HepG2 (cell line): ENCODE results near the gene CTNND2. TPM values are rescaled to one million over a fixed set of nuclear protein-coding genes. Genes with fewer than 3 reads are reported as not detected.

Source experiments
- ATAC-seq: fragments of 200-7000 bp; cut with Tn5 transposase; 3 replicates; pipeline ENCODE4 v1.9.1; 2020; ENCODE audit warnings: mild to moderate bottlenecking, moderate library complexity
- BruUV-seq: library from RNA; stranded (reverse); fragments of 400-500 nt; replicated peaks from 2 replicates; lab custom pipeline; 2021; lab: Mats Ljungman, UMichigan
- CTCF ChIA-PET: fragments of 300-600 bp; formaldehyde crosslinking; extraction: SDS; loops from one replicate; lab custom pipeline; 2021; ENCODE audit warnings: low total read pairs, inconsistent platforms, low intra/inter-chr PET ratio; lab: Yijun Ruan, JAX
- POLR2A ChIA-PET: fragments of 350-600 bp; sonication (Branson Sonifier 250); formaldehyde crosslinking; loops from one replicate; lab custom pipeline; 2020; ENCODE audit warnings: antibody characterized with exemption, inconsistent platforms; lab: Yijun Ruan, JAX
- DNase-seq: peaks from one replicate; pipeline ENCODE4 v3.0.0-alpha.2; 2015; ENCODE audit warnings: low spot score
- FAIRE-seq: peaks from 3 replicates; lab custom pipeline; 2011; peaks lifted over from hg19 to GRCh38; lab: Jason Lieb, UNC
- H2AFZ ChIP-seq: one replicate; pipeline ENCODE4 v1.6.1; 2011; ENCODE audit warnings: low read length, inconsistent platforms
- H3K27ac ChIP-seq: fragments of 300-600 bp; 3 replicates; pipeline ENCODE4 v1.8.0; 2011; ENCODE audit warnings: mixed run types, mild to moderate bottlenecking, mixed read lengths, low read length, inconsistent platforms; ENCODE audit not compliant: insufficient read depth; ENCODE audit errors: extremely low read length
- H3K27me3 ChIP-seq, 2 experiments: fragments of 200-600 bp in 1 of 2; 2 replicates in 1 of 2; 3 replicates in 1 of 2; pipeline versions ENCODE4 v1.6.0 to v1.8.0; 2011; ENCODE audit warnings: low read length in 2 of 2, mild to moderate bottlenecking in 2 of 2, moderate library complexity in 2 of 2, inconsistent platforms in 1 of 2; ENCODE audit not compliant: insufficient read depth in 2 of 2, control insufficient read depth in 1 of 2
- H3K36me3 ChIP-seq, 2 experiments: fragments of 200-600 bp in 1 of 2; replicated peaks in 1 of 2; 2 replicates in 1 of 2; 3 replicates in 1 of 2; pipeline versions ENCODE4 v1.5.1 to v1.8.0; 2011; ENCODE audit warnings: low read length in 2 of 2, inconsistent platforms in 1 of 2; ENCODE audit not compliant: insufficient read depth in 2 of 2, control insufficient read depth in 1 of 2
- H3K4me1 ChIP-seq: 2 replicates; pipeline ENCODE4 v1.5.1; 2012; ENCODE audit warnings: low read length, inconsistent platforms; ENCODE audit not compliant: insufficient read depth
- H3K4me2 ChIP-seq: 2 replicates; pipeline ENCODE4 v1.6.0; 2011; ENCODE audit warnings: low read depth, low read length, inconsistent platforms
- H3K4me3 ChIP-seq, 3 experiments: fragments of 200-600 bp in 1 of 3; sonication (generic), shearing (Covaris generic) in 1 of 3; replicated peaks in 1 of 3; 2 replicates each; pipeline ENCODE4 v1.5.1; 2011 to 2016; ENCODE audit warnings: low read length in 3 of 3, inconsistent platforms in 2 of 3, low read depth in 2 of 3, mild to moderate bottlenecking in 2 of 3, control low read depth in 1 of 3, mixed read lengths in 1 of 3; ENCODE audit not compliant: insufficient read depth in 1 of 3
- H3K79me2 ChIP-seq: one replicate; pipeline ENCODE4 v1.6.1; 2011; ENCODE audit warnings: low read length, inconsistent platforms; ENCODE audit not compliant: insufficient read depth
- H3K9ac ChIP-seq: 2 replicates; pipeline ENCODE4 v1.6.0; 2011; ENCODE audit warnings: mild to moderate bottlenecking, low read depth, low read length, inconsistent platforms; ENCODE audit not compliant: insufficient read depth
- H3K9me3 ChIP-seq: 2 replicates; pipeline ENCODE4 v1.5.1; 2012; ENCODE audit warnings: mild to moderate bottlenecking, low read length
- H4K20me1 ChIP-seq: 2 replicates; pipeline ENCODE4 v1.6.0; 2011; ENCODE audit warnings: inconsistent platforms, mild to moderate bottlenecking, low read length, moderate library complexity; ENCODE audit not compliant: insufficient read depth
- AGO1 ChIP-seq: fragments of 200-400 bp; formaldehyde crosslinking; IDR thresholded peaks from 2 replicates; pipeline ENCODE4 v1.6.1; 2017; ENCODE audit warnings: mild to moderate bottlenecking, low read depth, low read length, moderate library complexity; ENCODE audit not compliant: poor library complexity, severe bottlenecking
- ATRX ChIP-seq: sonication (generic); formaldehyde crosslinking; IDR thresholded peaks from 2 replicates; pipeline ENCODE4 v1.4.0; 2020; ENCODE audit warnings: missing genetic modification reagents, borderline replicate concordance
- HOXA7 ChIP-seq: sonication (generic); formaldehyde crosslinking; IDR thresholded peaks from 2 replicates; pipeline ENCODE4 v1.8.1; 2022; ENCODE audit warnings: mild to moderate bottlenecking, missing genetic modification reagents, moderate library complexity
- MEIS1 ChIP-seq: sonication (generic); formaldehyde crosslinking; IDR thresholded peaks from 2 replicates; pipeline ENCODE4 v1.9.0; 2021; ENCODE audit warnings: mild to moderate bottlenecking, missing genetic modification reagents, moderate library complexity, borderline replicate concordance
- MTERF4 ChIP-seq: sonication (generic); formaldehyde crosslinking; IDR thresholded peaks from 2 replicates; pipeline ENCODE4 v1.8.0; 2023; ENCODE audit warnings: mild to moderate bottlenecking, missing genetic modification reagents
- MXI1 ChIP-seq: IDR thresholded peaks from 3 replicates; pipeline ENCODE4 v1.6.1; 2012; ENCODE audit warnings: low read depth, low read length, inconsistent platforms, borderline replicate concordance
- NFE2 ChIP-seq: sonication (generic); formaldehyde crosslinking; IDR thresholded peaks from 2 replicates; pipeline ENCODE4 v1.4.0; 2020; ENCODE audit warnings: missing genetic modification reagents
- RFXANK ChIP-seq: IDR thresholded peaks from 2 replicates; pipeline ENCODE4 v1.6.1; 2016
- RFXAP ChIP-seq: sonication (generic); formaldehyde crosslinking; IDR thresholded peaks from 2 replicates; pipeline ENCODE4 v1.4.0; 2020; ENCODE audit warnings: missing genetic modification reagents, borderline replicate concordance
- SMARCC2 ChIP-seq: fragments of 450-650 bp; IDR thresholded peaks from 2 replicates; pipeline ENCODE4 v1.6.1; 2017; ENCODE audit warnings: antibody characterized with exemption, mild to moderate bottlenecking
- SNRNP70 ChIP-seq: fragments of 200-400 bp; formaldehyde crosslinking; IDR thresholded peaks from 2 replicates; pipeline ENCODE4 v1.6.1; 2017; ENCODE audit warnings: mild to moderate bottlenecking, low read depth, low read length, moderate library complexity
- YY1 ChIP-seq: IDR thresholded peaks from 2 replicates; pipeline ENCODE4 v1.6.1; 2011; ENCODE audit warnings: low read length, low read depth, moderate library complexity, mild to moderate bottlenecking; ENCODE audit not compliant: insufficient read depth, insufficient replicate concordance
- ZFP1 ChIP-seq: IDR thresholded peaks from 2 replicates; pipeline ENCODE4 v1.6.1; 2016
- ZMYM2 ChIP-seq: sonication (generic); formaldehyde crosslinking; IDR thresholded peaks from 2 replicates; pipeline ENCODE4 v1.8.0; 2022; ENCODE audit warnings: mild to moderate bottlenecking, missing genetic modification reagents
- ZNF589 ChIP-seq: sonication (generic); formaldehyde crosslinking; conservative IDR thresholded peaks from 2 replicates; pipeline ENCODE4 v1.8.0; 2022; ENCODE audit warnings: mild to moderate bottlenecking, moderate library complexity, missing genetic modification reagents
- ZNF776 ChIP-seq: sonication (generic); formaldehyde crosslinking; IDR thresholded peaks from 2 replicates; pipeline ENCODE4 v1.4.0; 2020; ENCODE audit warnings: mild to moderate bottlenecking, missing genetic modification reagents
- WGBS: methylation state at CpG from one replicate; pipeline ENCODE4 v1.1.6; 2017; ENCODE audit warnings: low lambda C conversion rate; 5-methylcytosine and 5-hydroxymethylcytosine counted together
- in situ Hi-C: cut with HindIII; loops from 2 replicates; pipeline ENCODE4 v1.10.0; 2017; ENCODE audit warnings: low pct_unique_long_range_greater_than_20kb; ENCODE audit not compliant: extremely low pct_ligation_motif_present
- intact Hi-C: fragments of 100-400 bp; cut with micrococcal nuclease; formaldehyde crosslinking; loops from one replicate; pipeline ENCODE4 v1.10.0; 2022; ENCODE audit not compliant: unreplicated experiment
- polyA plus RNA-seq, 8 experiments: library from polyadenylated mRNA; depleted of rRNA in 3 of 8; stranded (reverse) in 7 of 8; unstranded in 1 of 8; fragments of >200 nt; fragmentation: Illumina TruSeq in 4 of 8; extraction: Trizol in 4 of 8; gene quantifications; 2 replicates each; pipeline versions ENCODE4 v1.2.1 to v1.2.3, GENCODE V29; 2011 to 2016; ENCODE audit warnings: low read depth in 4 of 8, missing spikeins in 1 of 8, mixed read lengths in 1 of 8; ENCODE audit not compliant: insufficient read depth in 1 of 8
- total RNA-seq, 5 experiments: library from RNA; depleted of rRNA; stranded (reverse); fragments of >200 nt; fragmentation: Illumina TruSeq; extraction: Trizol; gene quantifications; 2 replicates each; pipeline ENCODE4 v1.2.3, GENCODE V29; 2016; ENCODE audit warnings: low read depth in 1 of 5
- TF ChIP-seq, protein P1 (sequence below): sonication (generic); formaldehyde crosslinking; IDR thresholded peaks from 2 replicates; pipeline ENCODE4 v1.4.0; 2020; ENCODE audit warnings: mild to moderate bottlenecking, missing genetic modification reagents
- TF ChIP-seq, protein P2 (sequence below): sonication (generic); formaldehyde crosslinking; IDR thresholded peaks from 2 replicates; pipeline ENCODE4 v1.9.0; 2021; ENCODE audit warnings: missing genetic modification reagents, borderline replicate concordance
- TF ChIP-seq, protein P3 (sequence below): sonication (generic); formaldehyde crosslinking; IDR thresholded peaks from 2 replicates; pipeline ENCODE4 v1.4.0; 2020; ENCODE audit warnings: missing genetic modification reagents
- TF ChIP-seq, protein P4 (sequence below): sonication (generic); formaldehyde crosslinking; IDR thresholded peaks from 2 replicates; pipeline ENCODE4 v1.4.0; 2020; ENCODE audit warnings: mild to moderate bottlenecking, missing genetic modification reagents

Gene CTNND2
- total and polyA plus RNA-seq, 2 of the 13 experiments (the other 11 are each of a cell fraction or from before 2014, with no cell fraction given): not detected

DNA sequence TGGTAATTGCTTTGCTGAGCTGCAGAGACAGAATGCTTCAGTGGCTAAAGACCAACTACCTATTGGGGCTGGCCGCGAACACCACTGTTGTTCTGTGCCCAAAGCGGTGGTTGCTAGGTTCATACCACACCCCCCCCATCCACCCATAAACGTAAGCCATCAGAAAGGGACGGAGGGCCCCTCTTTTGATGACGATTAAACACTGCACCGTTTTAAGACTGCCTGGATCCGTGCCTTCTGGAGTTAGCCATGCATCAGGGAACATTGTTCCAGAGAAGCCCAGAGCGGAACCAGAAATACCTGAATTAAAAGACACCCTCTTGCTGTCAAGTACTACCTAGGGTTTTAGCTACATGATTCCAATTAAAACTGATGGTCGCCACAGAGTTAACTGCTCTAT lies 774.1 kb downstream of the CTNND2 start:
- H3K9ac ChIP-seq: no peak overlapping the region
- no peaks in the 10 kb centered on the region for H3K79me2 ChIP-seq
- TF ChIP-seq HOXA7 (CRISPR knock-in tag): no peak
- no peak for TF ChIP-seq NFE2 (CRISPR knock-in tag)
- no peak for TF ChIP-seq ZNF589 (CRISPR knock-in tag)
- TF ChIP-seq, protein P1, sequence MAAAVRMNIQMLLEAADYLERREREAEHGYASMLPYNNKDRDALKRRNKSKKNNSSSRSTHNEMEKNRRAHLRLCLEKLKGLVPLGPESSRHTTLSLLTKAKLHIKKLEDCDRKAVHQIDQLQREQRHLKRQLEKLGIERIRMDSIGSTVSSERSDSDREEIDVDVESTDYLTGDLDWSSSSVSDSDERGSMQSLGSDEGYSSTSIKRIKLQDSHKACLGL (CRISPR knock-in tag): no peak
- no peak for TF ChIP-seq YY1
- no peak for TF ChIP-seq MEIS1 (CRISPR knock-in tag)
- no peak for TF ChIP-seq MTERF4 (CRISPR knock-in tag)
- no peak for TF ChIP-seq RFXANK (CRISPR knock-in tag)
- TF ChIP-seq, protein P2, sequence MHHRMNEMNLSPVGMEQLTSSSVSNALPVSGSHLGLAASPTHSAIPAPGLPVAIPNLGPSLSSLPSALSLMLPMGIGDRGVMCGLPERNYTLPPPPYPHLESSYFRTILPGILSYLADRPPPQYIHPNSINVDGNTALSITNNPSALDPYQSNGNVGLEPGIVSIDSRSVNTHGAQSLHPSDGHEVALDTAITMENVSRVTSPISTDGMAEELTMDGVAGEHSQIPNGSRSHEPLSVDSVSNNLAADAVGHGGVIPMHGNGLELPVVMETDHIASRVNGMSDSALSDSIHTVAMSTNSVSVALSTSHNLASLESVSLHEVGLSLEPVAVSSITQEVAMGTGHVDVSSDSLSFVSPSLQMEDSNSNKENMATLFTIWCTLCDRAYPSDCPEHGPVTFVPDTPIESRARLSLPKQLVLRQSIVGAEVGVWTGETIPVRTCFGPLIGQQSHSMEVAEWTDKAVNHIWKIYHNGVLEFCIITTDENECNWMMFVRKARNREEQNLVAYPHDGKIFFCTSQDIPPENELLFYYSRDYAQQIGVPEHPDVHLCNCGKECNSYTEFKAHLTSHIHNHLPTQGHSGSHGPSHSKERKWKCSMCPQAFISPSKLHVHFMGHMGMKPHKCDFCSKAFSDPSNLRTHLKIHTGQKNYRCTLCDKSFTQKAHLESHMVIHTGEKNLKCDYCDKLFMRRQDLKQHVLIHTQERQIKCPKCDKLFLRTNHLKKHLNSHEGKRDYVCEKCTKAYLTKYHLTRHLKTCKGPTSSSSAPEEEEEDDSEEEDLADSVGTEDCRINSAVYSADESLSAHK (CRISPR knock-in tag): no peak
- no peak for TF ChIP-seq SNRNP70
- TF ChIP-seq MXI1: no peak
- TF ChIP-seq, protein P3, sequence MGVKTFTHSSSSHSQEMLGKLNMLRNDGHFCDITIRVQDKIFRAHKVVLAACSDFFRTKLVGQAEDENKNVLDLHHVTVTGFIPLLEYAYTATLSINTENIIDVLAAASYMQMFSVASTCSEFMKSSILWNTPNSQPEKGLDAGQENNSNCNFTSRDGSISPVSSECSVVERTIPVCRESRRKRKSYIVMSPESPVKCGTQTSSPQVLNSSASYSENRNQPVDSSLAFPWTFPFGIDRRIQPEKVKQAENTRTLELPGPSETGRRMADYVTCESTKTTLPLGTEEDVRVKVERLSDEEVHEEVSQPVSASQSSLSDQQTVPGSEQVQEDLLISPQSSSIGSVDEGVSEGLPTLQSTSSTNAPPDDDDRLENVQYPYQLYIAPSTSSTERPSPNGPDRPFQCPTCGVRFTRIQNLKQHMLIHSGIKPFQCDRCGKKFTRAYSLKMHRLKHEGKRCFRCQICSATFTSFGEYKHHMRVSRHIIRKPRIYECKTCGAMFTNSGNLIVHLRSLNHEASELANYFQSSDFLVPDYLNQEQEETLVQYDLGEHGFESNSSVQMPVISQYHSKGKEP (CRISPR knock-in tag): no peak
- no peak for TF ChIP-seq AGO1
- no peak for TF ChIP-seq RFXAP
- TF ChIP-seq, protein P4, sequence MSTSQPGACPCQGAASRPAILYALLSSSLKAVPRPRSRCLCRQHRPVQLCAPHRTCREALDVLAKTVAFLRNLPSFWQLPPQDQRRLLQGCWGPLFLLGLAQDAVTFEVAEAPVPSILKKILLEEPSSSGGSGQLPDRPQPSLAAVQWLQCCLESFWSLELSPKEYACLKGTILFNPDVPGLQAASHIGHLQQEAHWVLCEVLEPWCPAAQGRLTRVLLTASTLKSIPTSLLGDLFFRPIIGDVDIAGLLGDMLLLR (CRISPR knock-in tag): no peak
- TF ChIP-seq ZFP1 (CRISPR knock-in tag): no peak
- TF ChIP-seq SMARCC2: no peak
- no peak for TF ChIP-seq ZNF776 (CRISPR knock-in tag)
- no peak for TF ChIP-seq ZMYM2 (CRISPR knock-in tag)
- TF ChIP-seq ATRX: no peak
- no peaks in the 10 kb centered on the region for H4K20me1 ChIP-seq
- 52% methylated on average over 10 of the region's 10 CpGs for WGBS
- H3K27ac ChIP-seq: no peak overlapping the region
- POLR2A ChIA-PET: no interaction called here
- in situ Hi-C loops: no loop called here
- intact Hi-C loops: no loop called here
- DNase-seq (no peak), FAIRE-seq (no peak), ATAC-seq (no peak)
- no peaks in the 10 kb centered on the region for H3K4me1 ChIP-seq
- CTCF ChIA-PET: no interaction called here
- no peaks in the 10 kb centered on the region for H3K36me3 ChIP-seq
- no peak overlapping the region for H3K4me3 ChIP-seq
- no TSS peak for BruUV-seq
- H3K4me2 ChIP-seq: no peak overlapping the region
- peaks cover 0 to 3% of the 10 kb centered on the region in 2 experiments; a peak in 1 of 5 replicates for H3K27me3 ChIP-seq
- H3K9me3 ChIP-seq: no peaks in the 10 kb centered on the region
- H2AFZ ChIP-seq: no peak overlapping the region
